Cortex of kidney (tissue), 1 donor: ENCODE data around the gene CUBN.
"Not testable (repeated sequence)": the region's sequence is repeated elsewhere in the genome, so short reads cannot be mapped to it uniquely, and the experiment has no call there.

Experiments
- DNase-seq: peaks from one replicate; lab custom pipeline; 2025; lab: John Stamatoyannopoulos, UW

The CUBN gene

GRCh38 chr10:17038627-17039026 lies 91.0 kb downstream of the CUBN start:
- DNase-seq = no peak

- DNase-seq = no peak
These were observed 91.7 kb downstream of the CUBN start for GRCh38 chr10:17037910-17038309.

- no peak for DNase-seq
These were observed 94.2 kb downstream of the CUBN start for GRCh38 chr10:17035446-17035845.

GRCh38 chr10:17033529-17034260 lies 95.9 kb downstream of the CUBN start:
- DNase-seq = no peak

GRCh38 chr10:17031637-17032635 lies 97.7 kb downstream of the CUBN start:
- no peak for DNase-seq

- no peak for DNase-seq
These were observed 99.9 kb downstream of the CUBN start for GRCh38 chr10:17029581-17030271.

- no peak for DNase-seq
These were observed 100.4 kb downstream of the CUBN start for GRCh38 chr10:17029239-17029580.

GRCh38 chr10:17028798-17029197 lies 100.8 kb downstream of the CUBN start:
- no peak for DNase-seq

GRCh38 chr10:17026686-17027485 lies 102.7 kb downstream of the CUBN start:
- DNase-seq = no peak

- no peak for DNase-seq
These were observed 103.9 kb downstream of the CUBN start for GRCh38 chr10:17025444-17026295.

- no peak for DNase-seq
These were observed 105.2 kb downstream of the CUBN start for GRCh38 chr10:17024461-17024860.

GRCh38 chr10:17023386-17024298 lies 106.0 kb downstream of the CUBN start:
- no peak for DNase-seq

- no peak for DNase-seq
These were observed 106.7 kb downstream of the CUBN start for GRCh38 chr10:17022896-17023295.

GRCh38 chr10:17022466-17022825 lies 107.2 kb downstream of the CUBN start:
- no peak for DNase-seq

- DNase-seq = no peak
These were observed 107.8 kb downstream of the CUBN start for GRCh38 chr10:17021656-17022465.

GRCh38 chr10:17019696-17020095 lies 109.9 kb downstream of the CUBN start:
- DNase-seq = no peak

GRCh38 chr10:17013131-17013983 lies 116.3 kb downstream of the CUBN start:
- DNase-seq = not testable (repeated sequence)

GRCh38 chr10:17012731-17013130 lies 116.9 kb downstream of the CUBN start:
- not testable (repeated sequence) for DNase-seq
